B cell (primary cell): Measurements from ENCODE around the gene ZNF565. TPM values are rescaled to one million over a fixed set of nuclear protein-coding genes. Genes with fewer than 3 reads are reported as not detected.

ENCODE experiments used
- ATAC-seq: fragments of 200-7000 bp; cut with Tn5 transposase; one replicate; pipeline ENCODE4 v1.10.0; 2021; ENCODE audit warnings: low read depth, mild to moderate bottlenecking, moderate number of reproducible peaks, moderate library complexity
- CTCF ChIA-PET: fragments of 350-600 bp; sonication (Branson Sonifier 250); formaldehyde crosslinking; loops from one replicate; lab custom pipeline; 2021; ENCODE audit warnings: antibody characterized with exemption, inconsistent platforms; lab: Charles Lee
- POLR2A ChIA-PET: fragments of 350-600 bp; sonication (Branson Sonifier 250); formaldehyde crosslinking; loops from one replicate; lab custom pipeline; 2021; ENCODE audit warnings: antibody characterized with exemption; lab: Charles Lee
- DNase-seq: peaks from one replicate; pipeline ENCODE4 v3.0.0; 2013
- H2AFZ ChIP-seq: 2 replicates; pipeline ENCODE4 v1.6.1; 2012; ENCODE audit warnings: mild to moderate bottlenecking, low read depth, low read length; ENCODE audit not compliant: insufficient read depth, poor library complexity, severe bottlenecking
- H3K27ac ChIP-seq, 2 donors: 1 replicate in 1 of 2; 2 replicates in 1 of 2; pipeline ENCODE4 v1.5.1; 2012 to 2013; ENCODE audit warnings: low read length in 2 of 2, mild to moderate bottlenecking in 2 of 2, moderate library complexity in 1 of 2
- H3K27me3 ChIP-seq, 4 experiments: fragments of 200-600 bp in 1 of 4; sonication (generic) in 1 of 4; replicated peaks in 1 of 4; 1 replicate in 2 of 4; 2 replicates in 2 of 4; pipeline versions ENCODE4 v1.6.1 to v1.7.0; 2013 to 2016; ENCODE audit warnings: low read length in 3 of 4, mild to moderate bottlenecking in 2 of 4, mixed read lengths in 1 of 4, moderate library complexity in 1 of 4; ENCODE audit not compliant: insufficient read depth in 4 of 4, control insufficient read depth in 3 of 4; ENCODE audit errors: control extremely low read depth in 1 of 4
- H3K36me3 ChIP-seq, 2 experiments: replicated peaks in 1 of 2; 1 replicate in 1 of 2; 2 replicates in 1 of 2; pipeline versions ENCODE4 v1.6.1 to v1.7.1; 2013; ENCODE audit warnings: low read length in 1 of 2; ENCODE audit not compliant: insufficient read depth in 2 of 2, control insufficient read depth in 1 of 2; ENCODE audit errors: control extremely low read depth in 1 of 2, extremely low read depth in 1 of 2
- H3K4me1 ChIP-seq, 2 donors: fragments of 200-600 bp in 1 of 2; sonication (generic) in 1 of 2; 1 replicate in 1 of 2; 2 replicates in 1 of 2; pipeline versions ENCODE4 v1.5.1 to v1.6.1; 2013 to 2017; ENCODE audit warnings: low read length in 2 of 2; ENCODE audit not compliant: control insufficient read depth in 2 of 2, insufficient read depth in 2 of 2
- H3K4me2 ChIP-seq: replicated peaks from 2 replicates; pipeline ENCODE3; 2012; ENCODE audit warnings: mild to moderate bottlenecking, low read depth, low read length; ENCODE audit not compliant: poor library complexity, severe bottlenecking
- H3K4me3 ChIP-seq, 5 experiments: fragments of 200-600 bp in 1 of 5; sonication (generic) in 1 of 5; 1 replicate in 3 of 5; 2 replicates in 2 of 5; pipeline versions ENCODE4 v1.5.1 to v1.7.0; 2011 to 2016; ENCODE audit warnings: low read length in 4 of 5, mild to moderate bottlenecking in 4 of 5, low read depth in 2 of 5, control low read depth in 1 of 5, moderate library complexity in 1 of 5; ENCODE audit not compliant: insufficient read depth in 1 of 5; ENCODE audit errors: control extremely low read depth in 1 of 5, extremely low read depth in 1 of 5
- H3K79me2 ChIP-seq: fragments of 200-600 bp; sonication (generic); one replicate; pipeline ENCODE4 v1.6.0; 2016; ENCODE audit warnings: low read length; ENCODE audit not compliant: control insufficient read depth, insufficient read depth
- H3K9ac ChIP-seq: fragments of 200-600 bp; sonication (generic); 2 replicates; pipeline ENCODE4 v1.6.1; 2017; ENCODE audit warnings: mild to moderate bottlenecking, low read length, moderate library complexity
- H3K9me3 ChIP-seq, 3 donors: one replicate each; pipeline versions ENCODE4 v1.6.1 to v1.7.1; 2013; ENCODE audit warnings: low read length in 2 of 3; ENCODE audit not compliant: control insufficient read depth in 2 of 3, insufficient read depth in 1 of 3; ENCODE audit errors: control extremely low read depth in 1 of 3
- H4K20me1 ChIP-seq: 2 replicates; pipeline ENCODE4 v1.6.0; 2012; ENCODE audit warnings: mild to moderate bottlenecking, low read length; ENCODE audit not compliant: insufficient read depth, control insufficient read depth, poor library complexity, severe bottlenecking
- H3K27ac Mint-ChIP-seq: one replicate; pipeline ENCODE4 v1.8.0; 2021; ENCODE audit warnings: mixed read lengths
- H3K27me3 Mint-ChIP-seq: one replicate; pipeline ENCODE4 v1.8.0; 2021; ENCODE audit warnings: mixed read lengths
- H3K4me1 Mint-ChIP-seq: one replicate; pipeline ENCODE4 v1.8.0; 2021; ENCODE audit warnings: mixed read lengths
- H3K4me3 Mint-ChIP-seq: one replicate; pipeline ENCODE4 v1.8.0; 2021; ENCODE audit warnings: mixed read lengths
- H3K9me3 Mint-ChIP-seq: one replicate; pipeline ENCODE4 v1.8.0; 2022; ENCODE audit warnings: mixed read lengths; ENCODE audit not compliant: insufficient read depth
- CTCF ChIP-seq: fragments of 200-600 bp; IDR thresholded peaks from one replicate; pipeline ENCODE4 v1.8.0; 2022; ENCODE audit warnings: antibody characterized with exemption, mild to moderate bottlenecking
- EZH2 ChIP-seq: IDR thresholded peaks from 2 replicates; pipeline ENCODE4 v1.6.1; 2012; ENCODE audit warnings: borderline replicate concordance, low read depth, mild to moderate bottlenecking, moderate library complexity, low read length; ENCODE audit not compliant: insufficient read depth, poor library complexity, severe bottlenecking
- WGBS: methylation state at CpG from one replicate; pipeline ENCODE4 v1.1.5; 2013; ENCODE audit warnings: missing lambda C conversion rate; ENCODE audit not compliant: insufficient coverage; 5-methylcytosine and 5-hydroxymethylcytosine counted together
- intact Hi-C: fragments of 100-400 bp; cut with micrococcal nuclease; formaldehyde crosslinking; loops from one replicate; pipeline ENCODE4 v1.10.0; 2022
- polyA plus RNA-seq: library from polyadenylated mRNA; depleted of rRNA; stranded (reverse); fragments of >200 nt; gene quantifications from 2 replicates; pipeline ENCODE4 v1.2.3, GENCODE V29; 2012
- total RNA-seq, 2 donors: library from RNA; stranded (reverse); fragments of 120-200 nt in 1 of 2; gene quantifications; 1 replicate in 1 of 2; 2 replicates in 1 of 2; pipeline versions ENCODE4 v1.2.3 to v1.2.4, GENCODE V29; 2013 to 2022

Gene ZNF565
- total and polyA plus RNA-seq, 2 donors (not counting 1 experiment from before 2014, with no cell fraction given) = 2.9 to 5.2 TPM

- TF ChIP-seq CTCF (no peak), EZH2 (no peak)
- intact Hi-C loops = no loop called here
- POLR2A ChIA-PET = interaction anchor here (0.6 kb wide), 1 partner anchor 169 kb away, joined by 6 read pairs; no protein-coding TSS in a partner anchor
- Mint-ChIP-seq H3K9me3 (no peaks in the 10 kb centered on the region), H3K4me1 (no peaks in the 10 kb centered on the region), H3K4me3 (no peak overlapping the region), H3K27ac (no peak overlapping the region), H3K27me3 (no peaks in the 10 kb centered on the region)
- no peaks in the 10 kb centered on the region for H3K27me3 ChIP-seq
- no peaks in the 10 kb centered on the region for H3K9me3 ChIP-seq
- CTCF ChIA-PET = interaction anchor here (1.3 to 2.6 kb wide), 2 partner anchors 23 to 24 kb away, joined by 3 to 15 read pairs; no protein-coding TSS in a partner anchor
- DNase-seq (no peak), ATAC-seq (no peak)
- no peak overlapping the region for H3K4me3 ChIP-seq
- no peak overlapping the region for H3K27ac ChIP-seq
- no peak overlapping the region for H2AFZ ChIP-seq
- no peaks in the 10 kb centered on the region for H3K4me1 ChIP-seq
- no peaks in the 10 kb centered on the region for H4K20me1 ChIP-seq
- 96% methylated on average over 34 of the region's 47 CpGs for WGBS
- H3K79me2 ChIP-seq = no peaks in the 10 kb centered on the region
- H3K36me3 ChIP-seq = peaks cover 1 to 42% of the 10 kb centered on the region in 2 experiments
- no peak overlapping the region for H3K4me2 ChIP-seq
- H3K9ac ChIP-seq = no peak overlapping the region
Observed at GRCh38 chr19:36151144-36152018, 63.1 kb downstream of the ZNF565 start.

GRCh38 chr19:36150586-36150985 lies 63.9 kb downstream of the ZNF565 start:
- Histone ChIP-seq H3K9me3 (no peaks in the 10 kb centered on the region), H4K20me1 (peaks cover 8% of the 10 kb centered on the region), H3K27ac (no peak overlapping the region), H3K4me1 (no peaks in the 10 kb centered on the region), H3K79me2 (peaks cover 6% of the 10 kb centered on the region), H3K9ac (no peak overlapping the region), H2AFZ (no peak overlapping the region), H3K36me3 (peaks cover 1 to 50% of the 10 kb centered on the region in 2 experiments), H3K4me3 (no peak overlapping the region), H3K27me3 (no peaks in the 10 kb centered on the region), H3K4me2 (no peak overlapping the region)
- Mint-ChIP-seq H3K27me3 (no peaks in the 10 kb centered on the region), H3K4me1 (no peaks in the 10 kb centered on the region), H3K27ac (no peak overlapping the region), H3K4me3 (no peak overlapping the region), H3K9me3 (no peaks in the 10 kb centered on the region)
- DNase-seq (no peak), ATAC-seq (no peak)
- ChIA-PET POLR2A (no interaction called here), CTCF (interaction anchor here (1.3 kb wide), 1 partner anchor 23 kb away, joined by 3 read pairs; no protein-coding TSS in a partner anchor)
- WGBS = 83% methylated on average over 5 of the region's 5 CpGs
- TF ChIP-seq CTCF (no peak), EZH2 (no peak)
- intact Hi-C loops = no loop called here
